GM12801 (cell line): ENCODE results near the gene METRNL.

Source experiments
- TF ChIP-seq, protein P1 (sequence below): IDR thresholded peaks from one replicate; pipeline ENCODE4 v1.5.1; 2011; ENCODE audit warnings: control low read depth; ENCODE audit not compliant: insufficient read length; ENCODE audit errors: extremely low read depth

METRNL gene

DNA sequence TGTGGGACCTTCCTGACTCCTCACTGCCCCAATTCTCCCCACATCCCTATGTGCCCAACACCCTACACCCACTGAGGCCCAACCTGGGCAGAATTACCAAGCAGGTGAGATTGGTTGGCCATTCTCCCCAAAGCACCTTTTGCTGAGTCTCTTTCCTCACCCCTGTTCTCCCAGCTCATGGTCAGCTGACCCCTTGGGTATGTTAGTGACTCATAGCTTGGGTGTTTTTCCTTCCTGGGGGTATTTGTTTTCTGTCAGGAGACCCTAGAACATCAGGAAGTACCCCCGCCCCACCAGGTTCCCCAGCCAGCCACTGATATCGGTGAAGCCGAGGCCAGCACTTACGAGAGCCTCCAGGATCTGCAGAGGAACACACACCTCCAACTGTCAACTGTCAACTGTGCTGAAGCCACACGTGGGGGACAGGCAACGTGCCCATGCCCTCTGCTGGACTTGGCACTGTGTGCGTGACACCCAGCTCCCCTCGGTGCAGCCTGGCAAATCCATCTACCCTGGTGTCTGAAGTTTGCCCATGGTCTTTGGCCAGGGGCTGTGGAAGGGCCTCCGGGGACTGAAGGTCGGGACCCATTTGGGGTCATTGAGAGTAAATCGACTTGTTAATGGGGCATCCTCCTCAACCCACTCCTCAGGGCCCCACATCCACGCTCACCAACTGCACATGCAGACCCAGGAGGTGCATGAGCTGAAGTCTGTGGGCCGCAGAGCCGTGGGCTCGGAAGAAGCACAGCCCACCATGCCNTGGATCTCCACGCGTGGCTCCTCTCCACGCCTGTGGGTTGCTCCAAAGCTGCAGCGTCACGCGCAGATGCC lies 53.1 kb downstream of the METRNL start:
- TF ChIP-seq, protein P1, sequence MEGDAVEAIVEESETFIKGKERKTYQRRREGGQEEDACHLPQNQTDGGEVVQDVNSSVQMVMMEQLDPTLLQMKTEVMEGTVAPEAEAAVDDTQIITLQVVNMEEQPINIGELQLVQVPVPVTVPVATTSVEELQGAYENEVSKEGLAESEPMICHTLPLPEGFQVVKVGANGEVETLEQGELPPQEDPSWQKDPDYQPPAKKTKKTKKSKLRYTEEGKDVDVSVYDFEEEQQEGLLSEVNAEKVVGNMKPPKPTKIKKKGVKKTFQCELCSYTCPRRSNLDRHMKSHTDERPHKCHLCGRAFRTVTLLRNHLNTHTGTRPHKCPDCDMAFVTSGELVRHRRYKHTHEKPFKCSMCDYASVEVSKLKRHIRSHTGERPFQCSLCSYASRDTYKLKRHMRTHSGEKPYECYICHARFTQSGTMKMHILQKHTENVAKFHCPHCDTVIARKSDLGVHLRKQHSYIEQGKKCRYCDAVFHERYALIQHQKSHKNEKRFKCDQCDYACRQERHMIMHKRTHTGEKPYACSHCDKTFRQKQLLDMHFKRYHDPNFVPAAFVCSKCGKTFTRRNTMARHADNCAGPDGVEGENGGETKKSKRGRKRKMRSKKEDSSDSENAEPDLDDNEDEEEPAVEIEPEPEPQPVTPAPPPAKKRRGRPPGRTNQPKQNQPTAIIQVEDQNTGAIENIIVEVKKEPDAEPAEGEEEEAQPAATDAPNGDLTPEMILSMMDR: no peak

- TF ChIP-seq, protein P1: no peak
Observed at GRCh38 chr17:83133302-83134121, 54.1 kb downstream of the METRNL start.

DNA sequence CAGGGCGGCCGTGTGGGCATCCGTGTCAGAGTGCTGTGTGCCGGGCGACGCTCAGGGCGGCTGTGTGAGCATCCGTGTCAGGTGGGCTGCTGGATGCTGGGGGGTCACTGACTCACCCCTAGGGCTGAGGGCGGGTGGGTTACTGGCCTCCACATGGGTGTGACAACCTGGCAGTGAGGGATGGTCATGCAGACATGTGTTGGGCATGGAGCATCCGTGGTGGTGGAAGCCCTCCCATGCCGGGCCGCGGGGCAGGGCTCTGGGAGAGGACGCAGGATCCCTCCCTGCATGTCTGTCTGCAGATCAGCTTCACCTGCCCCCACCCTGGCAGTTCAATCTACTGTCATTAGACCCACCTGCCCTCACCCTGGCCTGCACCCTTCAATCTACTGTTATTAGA lies 56.3 kb downstream of the METRNL start:
- TF ChIP-seq, protein P1: no peak

GRCh38 chr17:83136156-83136555 lies 56.7 kb downstream of the METRNL start:
- TF ChIP-seq, protein P1: no peak

GRCh38 chr17:83136931-83137330 lies 57.5 kb downstream of the METRNL start:
- TF ChIP-seq, protein P1: no peak

- TF ChIP-seq, protein P1: no peak
Observed at GRCh38 chr17:83137523-83137922, 58.1 kb downstream of the METRNL start.

DNA sequence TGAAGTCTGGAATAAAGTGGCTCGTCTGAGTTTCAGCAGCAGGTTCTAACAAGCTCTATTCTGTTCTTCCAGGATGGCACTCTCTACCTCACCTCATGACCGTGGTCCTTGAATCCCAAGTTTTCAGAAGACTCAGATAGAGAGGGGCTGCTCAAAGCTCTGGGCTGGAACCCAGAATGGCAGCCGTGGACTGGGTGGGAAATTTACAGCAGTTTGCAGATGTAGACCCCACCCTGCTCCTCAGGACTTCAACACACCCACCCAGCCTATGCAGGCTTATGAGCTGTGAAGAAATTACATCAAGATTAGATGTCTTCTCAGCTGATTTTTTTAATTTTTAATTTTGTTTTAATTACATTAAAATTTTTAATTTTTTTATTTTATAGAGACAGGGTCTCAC lies 59.4 kb downstream of the METRNL start:
- TF ChIP-seq, protein P1: no peak
